ENCODE data around the gene ENDOV.

GRCh38 chr17:80425835-80426426, 11.0 kb downstream of the ENDOV start:
- TF ChIP-seq CTCF (IDR thresholded peaks at IDR 0.05), result no peak
- no peak for TF ChIP-seq POLR2A (IDR thresholded peaks at IDR 0.05; ENCODE audit: low read depth)
- TF ChIP-seq POLR2AphosphoS5 (IDR thresholded peaks at IDR 0.05), result no peak
